Lung (tissue), 12 donors: ENCODE results near the gene NPIPA1. TPM values are rescaled to one million over a fixed set of nuclear protein-coding genes. Genes with fewer than 3 reads are reported as not detected.
"Not testable (repeated sequence)": the region's sequence is repeated elsewhere in the genome, so short reads cannot be mapped to it uniquely, and the experiment has no call there.

Source experiments
- ATAC-seq: fragments of 200-7000 bp; cut with Tn5 transposase; one replicate; pipeline ENCODE4 v1.9.1; 2020; ENCODE audit warnings: moderate number of reproducible peaks; ENCODE audit not compliant: insufficient read depth, low FRiP score
- DNase-seq, 3 donors: peaks; one replicate each; pipeline ENCODE4 v3.0.0-alpha.2; 2013 to 2017
- H3K27ac ChIP-seq, 2 donors: one replicate each; pipeline ENCODE4 v1.5.1; 2013; ENCODE audit warnings: mild to moderate bottlenecking in 2 of 2, moderate library complexity in 2 of 2, control low read depth in 1 of 2, inconsistent platforms in 1 of 2, low read depth in 1 of 2, low read length in 1 of 2
- H3K27me3 ChIP-seq, 3 donors: one replicate each; pipeline ENCODE4 v1.5.1; 2013; ENCODE audit warnings: low read length in 2 of 3; ENCODE audit not compliant: control insufficient read depth in 3 of 3, insufficient read depth in 3 of 3
- H3K36me3 ChIP-seq, 4 donors: one replicate each; pipeline ENCODE4 v1.5.1; 2013; ENCODE audit warnings: low read length in 4 of 4, mild to moderate bottlenecking in 1 of 4, moderate library complexity in 1 of 4; ENCODE audit not compliant: control insufficient read depth in 4 of 4, insufficient read depth in 4 of 4
- H3K4me1 ChIP-seq, 5 donors: one replicate each; pipeline ENCODE4 v1.5.1; 2013; ENCODE audit warnings: low read length in 5 of 5, mild to moderate bottlenecking in 2 of 5, moderate library complexity in 1 of 5; ENCODE audit not compliant: control insufficient read depth in 5 of 5, insufficient read depth in 5 of 5
- H3K4me3 ChIP-seq: one replicate; pipeline ENCODE4 v1.5.1; 2013; ENCODE audit warnings: mild to moderate bottlenecking, control low read depth, moderate library complexity
- H3K9ac ChIP-seq, 2 donors: one replicate each; pipeline ENCODE4 v1.5.1; 2013; ENCODE audit warnings: low read length in 2 of 2, control low read depth in 1 of 2; ENCODE audit not compliant: insufficient read depth in 1 of 2
- H3K9me3 ChIP-seq, 4 donors: one replicate each; pipeline ENCODE4 v1.5.1; 2013; ENCODE audit warnings: low read length in 3 of 4, mild to moderate bottlenecking in 1 of 4, moderate library complexity in 1 of 4; ENCODE audit not compliant: control insufficient read depth in 4 of 4, insufficient read depth in 3 of 4
- CTCF ChIP-seq: IDR thresholded peaks from 2 replicates; pipeline ENCODE4 v1.5.1; 2012; ENCODE audit warnings: mild to moderate bottlenecking; ENCODE audit errors: control extremely low read depth, extremely low read depth
- WGBS, 2 donors: extraction: QIAGEN DNeasy Blood & Tissue Kit; methylation state at CpG; one replicate each; pipeline ENCODE4 v1.1.7; 2013; 5-methylcytosine and 5-hydroxymethylcytosine counted together
- polyA plus RNA-seq, 2 donors: library from polyadenylated mRNA; stranded (reverse); fragments of 200-250 nt; gene quantifications; one replicate each; pipeline ENCODE4 v1.2.1, GENCODE V29; 2013
- total RNA-seq, 2 donors: library from RNA; depleted of rRNA in 1 of 2; stranded (reverse); fragments of >200 nt in 1 of 2; gene quantifications; one replicate each; pipeline ENCODE4 v1.2.1, GENCODE V29; 2014 to 2021
- donor health status: control.
- donor health status: control.
- donor health status: Bipolar disorder and iron deficiency.
- donor health status: healthy.
- donor health status: DM: yes; HTN: yes; CAD: no.

Gene NPIPA1
- total and polyA plus RNA-seq, 4 donors: 49.7 to 90.0 (median 75.3) TPM

GRCh38 chr16:14965328-14965727 is 28.1 kb downstream of the NPIPA1 start:
- H3K9me3 ChIP-seq: peaks cover 0 to 3% (median 0%) of the 10 kb centered on the region in 4 donors
- H3K27me3 ChIP-seq: no peaks in the 10 kb centered on the region
- no peaks in the 10 kb centered on the region for H3K36me3 ChIP-seq
- H3K4me1 ChIP-seq: no peaks in the 10 kb centered on the region
- no peak overlapping the region for H3K9ac ChIP-seq
- TF ChIP-seq CTCF: no peak
- ATAC-seq (no peak), DNase-seq (no peak)
- H3K27ac ChIP-seq: no peak overlapping the region
- no peak overlapping the region for H3K4me3 ChIP-seq
- WGBS, 2 donors: 91 to 93% methylated on average over 17 of the region's 17 CpGs

- 91 to 94% methylated on average over 3 of the region's 3 CpGs for WGBS, 2 donors
- H3K4me1 ChIP-seq, H3K27ac ChIP-seq, H3K9ac ChIP-seq, DNase-seq, H3K9me3 ChIP-seq, H3K4me3 ChIP-seq, H3K27me3 ChIP-seq, ATAC-seq, H3K36me3 ChIP-seq: not testable (repeated sequence)
Measured at GRCh38 chr16:14969795-14970194, 32.6 kb downstream of the NPIPA1 start.

- ATAC-seq: not testable (repeated sequence)
Measured at GRCh38 chr16:14971621-14972228, 34.5 kb downstream of the NPIPA1 start.

GRCh38 chr16:14973785-14974322 is 36.6 kb downstream of the NPIPA1 start:
- H3K36me3 ChIP-seq, DNase-seq, H3K27me3 ChIP-seq, H3K4me1 ChIP-seq, H3K9me3 ChIP-seq, ATAC-seq, H3K4me3 ChIP-seq, H3K27ac ChIP-seq: not testable (repeated sequence)
- H3K9ac ChIP-seq: peak overlapping the region in 1 of 2 donors; percentile 56
- 55% methylated on average over 13 to 14 of the region's 14 CpGs for WGBS, 2 donors

More at GRCh38 chr16:14971621-14972228, 34.5 kb downstream of the NPIPA1 start:
- WGBS, 2 donors: 94 to 95% methylated on average over 12 of the region's 12 CpGs
- H3K36me3 ChIP-seq, H3K4me3 ChIP-seq, H3K27ac ChIP-seq, H3K9ac ChIP-seq, DNase-seq, H3K27me3 ChIP-seq, H3K9me3 ChIP-seq, H3K4me1 ChIP-seq: not testable (repeated sequence)

- peak in 2 of 3 donors; percentile 46 to 68 for DNase-seq
- not testable (repeated sequence) for ATAC-seq, H3K4me1 ChIP-seq, H3K27me3 ChIP-seq, H3K4me3 ChIP-seq, H3K9me3 ChIP-seq, H3K36me3 ChIP-seq
- WGBS, 2 donors: 2 to 3% methylated on average over 7 of the region's 7 CpGs
- Histone ChIP-seq H3K27ac (peak overlapping the region; percentile 63 to 99), H3K9ac (peak overlapping the region; percentile 49 to 56)
Measured at GRCh38 chr16:14974331-14974655, 37.0 kb downstream of the NPIPA1 start.

GRCh38 chr16:14974656-14975417 is 37.6 kb downstream of the NPIPA1 start, which contains the start of gene PDXDC1:
TSS of gene PDXDC1 (plus strand) at chr16:14975026. CDS start at chr16:14975200, 174 bp downstream.
- Histone ChIP-seq H3K9ac (peak within 1 kb of the TSS; percentile 49 to 89), H3K27ac (peak within 1 kb of the TSS; percentile 95 to 99), H3K4me3 (peak within 1 kb of the TSS; percentile 88)
- not testable (repeated sequence) for H3K4me1 ChIP-seq, H3K36me3 ChIP-seq, H3K27me3 ChIP-seq, H3K9me3 ChIP-seq
- WGBS, 2 donors: 0% methylated on average over 71 to 74 of the region's 74 CpGs
- peak; percentile 97 for ATAC-seq
- DNase-seq: peak; percentile 79 to 91 (median 88)

GRCh38 chr16:14975418-14976194 is 38.4 kb downstream of the NPIPA1 start:
- WGBS, 2 donors: 3% methylated on average over 45 to 47 of the region's 47 CpGs
- not testable (repeated sequence) for H3K4me1 ChIP-seq, H3K36me3 ChIP-seq, H3K9me3 ChIP-seq, H3K27me3 ChIP-seq
- Histone ChIP-seq H3K27ac (peak overlapping the region; percentile 95 to 99), H3K9ac (peak overlapping the region; percentile 28 to 89), H3K4me3 (peak overlapping the region; percentile 88)
- ATAC-seq (peak; percentile 15), DNase-seq (peak in 2 of 3 donors; percentile 25 to 38)
